WERI-Rb-1 (cell line): ENCODE results near the gene SNIP1.

Source experiments
- DNase-seq: peaks from one replicate; pipeline ENCODE4 v3.0.0-alpha.2; 2020
- H3K27ac ChIP-seq: fragments of 250-450 bp; sonication (Bioruptor Pico); 2 replicates; pipeline ENCODE4 v1.5.1; 2020; ENCODE audit warnings: mild to moderate bottlenecking, moderate library complexity
- H3K27me3 ChIP-seq: fragments of 250-450 bp; sonication (Bioruptor Pico); 2 replicates; pipeline ENCODE4 v1.5.1; 2021; ENCODE audit warnings: mild to moderate bottlenecking, low read depth, moderate library complexity; ENCODE audit not compliant: insufficient read depth, severe bottlenecking
- H3K36me3 ChIP-seq: fragments of 250-450 bp; sonication (Bioruptor Pico); 2 replicates; pipeline ENCODE4 v1.5.1; 2020; ENCODE audit warnings: mild to moderate bottlenecking, moderate library complexity
- H3K4me3 ChIP-seq: 2 replicates; pipeline ENCODE4 v1.5.1; 2011; ENCODE audit warnings: low read depth, mild to moderate bottlenecking, control low read depth, low read length
- H3K9me3 ChIP-seq: fragments of 250-450 bp; sonication (Bioruptor Pico); 2 replicates; pipeline ENCODE4 v1.5.1; 2021; ENCODE audit warnings: mild to moderate bottlenecking, moderate library complexity; ENCODE audit not compliant: severe bottlenecking
- CTCF ChIP-seq: IDR thresholded peaks from 2 replicates; pipeline ENCODE4 v1.5.1; 2011; ENCODE audit warnings: low read depth, mild to moderate bottlenecking, control low read depth, inconsistent platforms, low read length

Gene SNIP1

DNA sequence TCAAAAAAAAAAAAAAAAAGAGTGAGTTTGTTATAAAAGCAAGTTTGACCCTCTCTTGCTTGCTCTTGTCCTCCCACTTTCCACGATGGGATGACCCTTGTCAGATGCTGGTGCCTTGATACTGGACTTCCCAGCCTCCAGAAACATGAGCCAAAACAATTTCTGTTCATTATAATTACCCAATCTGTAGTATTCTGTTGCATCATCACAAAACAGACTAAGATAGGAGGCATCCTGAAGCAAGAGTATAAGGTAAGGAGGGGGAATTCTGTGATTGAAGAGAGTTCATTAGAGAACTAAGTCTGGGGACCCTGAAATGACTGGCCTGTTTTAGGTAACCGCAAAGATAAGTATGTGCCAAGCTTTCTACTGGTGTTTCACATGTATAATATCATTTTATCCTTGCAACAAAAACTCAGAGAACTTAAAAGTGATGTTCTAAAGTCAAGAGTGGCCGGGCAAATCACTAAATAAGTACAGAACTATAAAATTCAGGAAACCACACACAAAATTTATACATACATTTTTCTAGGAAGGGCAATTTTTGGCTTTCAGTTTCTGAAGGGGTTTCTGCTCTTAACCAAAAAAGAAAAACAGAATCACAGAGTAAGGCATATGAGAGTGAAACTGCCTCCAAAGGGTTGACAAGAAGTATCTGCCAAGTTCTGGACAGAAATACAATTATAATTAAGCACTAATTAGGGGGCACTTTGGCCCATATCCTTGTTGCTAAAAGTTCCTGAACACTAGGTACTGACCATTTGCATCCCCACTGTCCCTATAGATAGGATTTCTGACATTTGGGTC lies 16.6 kb upstream of the SNIP1 start:
- no peak overlapping the region for H3K4me3 ChIP-seq
- H3K27ac ChIP-seq = no peak overlapping the region
- H3K9me3 ChIP-seq = no peaks in the 10 kb centered on the region
- TF ChIP-seq CTCF = no peak
- peaks cover 90% of the 10 kb centered on the region for H3K36me3 ChIP-seq
- no peak for DNase-seq
- no peaks in the 10 kb centered on the region for H3K27me3 ChIP-seq

GRCh38 chr1:37567023-37567422 lies 12.9 kb upstream of the SNIP1 start:
- Histone ChIP-seq H3K36me3 (peaks cover 74% of the 10 kb centered on the region), H3K27me3 (no peaks in the 10 kb centered on the region), H3K4me3 (no peak overlapping the region), H3K27ac (no peak overlapping the region), H3K9me3 (no peaks in the 10 kb centered on the region)
- TF ChIP-seq CTCF = no peak
- DNase-seq = no peak

- H3K9me3 ChIP-seq = no peaks in the 10 kb centered on the region
- H3K27ac ChIP-seq = no peak overlapping the region
- peaks cover 71% of the 10 kb centered on the region for H3K36me3 ChIP-seq
- no peak for TF ChIP-seq CTCF
- no peak overlapping the region for H3K4me3 ChIP-seq
- H3K27me3 ChIP-seq = no peaks in the 10 kb centered on the region
- no peak for DNase-seq
Observed at GRCh38 chr1:37564892-37565291, 10.8 kb upstream of the SNIP1 start.

DNA sequence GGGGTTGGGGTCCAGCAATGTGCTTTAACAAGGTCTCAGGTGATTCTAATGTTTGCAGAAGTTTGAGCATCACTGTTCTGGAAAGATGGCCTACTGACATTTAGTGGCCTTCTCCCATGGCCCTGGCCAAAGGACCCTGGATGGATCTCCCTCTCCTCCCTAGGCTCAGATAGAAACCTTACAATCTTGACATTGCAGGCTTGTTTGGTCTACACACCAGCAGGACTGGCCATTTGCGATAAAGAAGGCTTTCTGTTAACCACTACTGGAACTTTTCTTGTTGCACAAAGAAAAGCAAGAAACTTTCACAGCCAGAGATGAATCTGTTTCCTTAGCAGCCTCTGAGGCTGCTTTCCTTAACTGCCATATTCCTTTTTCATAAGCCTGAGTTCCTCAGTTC lies 8.9 kb upstream of the SNIP1 start:
- DNase-seq = no peak
- Histone ChIP-seq H3K36me3 (peaks cover 52% of the 10 kb centered on the region), H3K4me3 (no peak overlapping the region), H3K27me3 (no peaks in the 10 kb centered on the region), H3K27ac (no peak overlapping the region), H3K9me3 (no peaks in the 10 kb centered on the region)
- no peak for TF ChIP-seq CTCF

- H3K27ac ChIP-seq = no peak overlapping the region
Observed at GRCh38 chr1:37561133-37562132, 7.3 kb upstream of the SNIP1 start.

More at GRCh38 chr1:37561133-37562132, 7.3 kb upstream of the SNIP1 start:
- peaks cover 36% of the 10 kb centered on the region for H3K36me3 ChIP-seq
- TF ChIP-seq CTCF = peak; percentile 81
- H3K9me3 ChIP-seq = no peaks in the 10 kb centered on the region
- DNase-seq = peak; percentile 42
- no peaks in the 10 kb centered on the region for H3K27me3 ChIP-seq
- no peak overlapping the region for H3K4me3 ChIP-seq
